Mammary epithelial cell (primary cell): ENCODE results near the gene CREB5.

Experiments
- EZH2 ChIP-seq: IDR thresholded peaks from 2 replicates; pipeline ENCODE4 v1.6.1; 2012; ENCODE audit warnings: low read length, inconsistent platforms, borderline replicate concordance
- TF ChIP-seq, protein P1 (sequence below), 2 donors: IDR thresholded peaks in 1 of 2; conservative IDR thresholded peaks in 1 of 2; 2 replicates each; pipeline ENCODE4 v1.5.1; 2011 to 2012; ENCODE audit warnings: inconsistent platforms in 2 of 2, low read length in 2 of 2, mild to moderate bottlenecking in 2 of 2, control low read depth in 1 of 2, low read depth in 1 of 2; ENCODE audit not compliant: insufficient read depth in 1 of 2; ENCODE audit errors: extremely low read depth in 1 of 2

DNA sequence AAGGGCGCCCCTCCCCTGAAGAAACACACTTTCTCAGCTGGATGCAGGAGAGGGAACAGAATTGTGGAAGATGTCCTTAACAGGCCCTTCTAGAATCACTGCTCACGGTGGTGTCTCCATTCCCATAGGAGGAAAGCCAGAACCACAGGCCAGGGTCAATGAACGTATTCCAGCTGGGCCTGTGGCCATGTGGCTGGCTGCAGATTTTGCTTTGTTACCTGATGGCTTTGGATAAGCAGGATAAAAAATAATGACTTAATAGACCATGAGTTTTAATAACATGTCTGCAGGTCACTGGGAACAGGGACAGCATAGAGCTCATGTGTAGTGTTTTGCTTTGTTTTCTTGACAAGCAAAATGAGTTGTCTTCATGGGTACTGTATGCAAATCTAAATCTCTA, 335.5 kb downstream of the CREB5 start:
- TF ChIP-seq, protein P1, sequence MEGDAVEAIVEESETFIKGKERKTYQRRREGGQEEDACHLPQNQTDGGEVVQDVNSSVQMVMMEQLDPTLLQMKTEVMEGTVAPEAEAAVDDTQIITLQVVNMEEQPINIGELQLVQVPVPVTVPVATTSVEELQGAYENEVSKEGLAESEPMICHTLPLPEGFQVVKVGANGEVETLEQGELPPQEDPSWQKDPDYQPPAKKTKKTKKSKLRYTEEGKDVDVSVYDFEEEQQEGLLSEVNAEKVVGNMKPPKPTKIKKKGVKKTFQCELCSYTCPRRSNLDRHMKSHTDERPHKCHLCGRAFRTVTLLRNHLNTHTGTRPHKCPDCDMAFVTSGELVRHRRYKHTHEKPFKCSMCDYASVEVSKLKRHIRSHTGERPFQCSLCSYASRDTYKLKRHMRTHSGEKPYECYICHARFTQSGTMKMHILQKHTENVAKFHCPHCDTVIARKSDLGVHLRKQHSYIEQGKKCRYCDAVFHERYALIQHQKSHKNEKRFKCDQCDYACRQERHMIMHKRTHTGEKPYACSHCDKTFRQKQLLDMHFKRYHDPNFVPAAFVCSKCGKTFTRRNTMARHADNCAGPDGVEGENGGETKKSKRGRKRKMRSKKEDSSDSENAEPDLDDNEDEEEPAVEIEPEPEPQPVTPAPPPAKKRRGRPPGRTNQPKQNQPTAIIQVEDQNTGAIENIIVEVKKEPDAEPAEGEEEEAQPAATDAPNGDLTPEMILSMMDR (conservative IDR thresholded peaks at IDR 0.05 in 1 of 2, IDR thresholded peaks at IDR 0.05 in 1 of 2; ENCODE audit: extremely low read depth in 1 of 2, insufficient read depth in 1 of 2, low read depth in 1 of 2, low read length in 2 of 2), result no peak
- TF ChIP-seq EZH2, result no peak
